Osteocyte (in vitro differentiated cells): ENCODE results near the gene MYMK. TPM values are rescaled to one million over a fixed set of nuclear protein-coding genes. Genes with fewer than 3 reads are reported as not detected.

Source experiments
- DNase-seq: peaks from one replicate; pipeline ENCODE4 v3.0.0; 2021; ENCODE audit warnings: mixed read lengths; ENCODE audit not compliant: unreplicated experiment; ENCODE audit errors: extremely low spot score
- H3K27ac Mint-ChIP-seq: one replicate; pipeline ENCODE4 v1.8.0; 2021; ENCODE audit warnings: mild to moderate bottlenecking, mixed read lengths; ENCODE audit not compliant: unreplicated experiment
- H3K27me3 Mint-ChIP-seq: one replicate; pipeline ENCODE4 v1.8.0; 2021; ENCODE audit warnings: mixed read lengths; ENCODE audit not compliant: unreplicated experiment
- H3K36me3 Mint-ChIP-seq: one replicate; pipeline ENCODE4 v1.8.0; 2021; ENCODE audit warnings: mixed read lengths; ENCODE audit not compliant: unreplicated experiment
- H3K4me1 Mint-ChIP-seq: one replicate; pipeline ENCODE4 v1.8.0; 2021; ENCODE audit warnings: mixed read lengths; ENCODE audit not compliant: unreplicated experiment
- H3K4me3 Mint-ChIP-seq: one replicate; pipeline ENCODE4 v1.8.0; 2021; ENCODE audit warnings: mild to moderate bottlenecking, moderate library complexity, mixed read lengths; ENCODE audit not compliant: unreplicated experiment
- H3K9me3 Mint-ChIP-seq: one replicate; pipeline ENCODE4 v1.8.0; 2021; ENCODE audit warnings: mixed read lengths; ENCODE audit not compliant: unreplicated experiment
- CTCF ChIP-seq: fragments of 200-600 bp; sonication (generic); IDR thresholded peaks from 2 replicates; pipeline ENCODE4 v1.5.0; 2021; ENCODE audit warnings: antibody characterized with exemption, mild to moderate bottlenecking, moderate library complexity
- total RNA-seq: library from RNA; stranded (reverse); gene quantifications from 2 replicates; pipeline ENCODE4 v1.2.1, GENCODE V29; 2021

Gene MYMK
- total RNA-seq, 1 donor from 2014 or later, result not detected

- Mint-ChIP-seq H3K36me3 (no peaks in the 10 kb centered on the region), H3K4me1 (peaks cover 7% of the 10 kb centered on the region), H3K27ac (no peak overlapping the region), H3K27me3 (peaks cover 24% of the 10 kb centered on the region), H3K4me3 (no peak overlapping the region), H3K9me3 (no peaks in the 10 kb centered on the region)
- no peak for TF ChIP-seq CTCF
- DNase-seq, result no peak
These were observed 10.6 kb upstream of the MYMK start for GRCh38 chr9:133535306-133535877.

GRCh38 chr9:133534346-133535291 is 9.9 kb upstream of the MYMK start, which contains the start of gene ADAMTSL2:
TSS of gene ADAMTSL2 (plus strand) at chr9:133534704. CDS start at chr9:133536713, 2,009 bp downstream.
- Mint-ChIP-seq H3K4me1 (peaks cover 7% of the 10 kb centered on the region), H3K4me3 (no peak within 1 kb of the TSS), H3K27ac (no peak within 1 kb of the TSS)

GRCh38 chr9:133533857-133534256 is 9.1 kb upstream of the MYMK start:
- H3K27me3 Mint-ChIP-seq, result peaks cover 11% of the 10 kb centered on the region
- H3K27ac Mint-ChIP-seq, result no peak overlapping the region
- H3K36me3 Mint-ChIP-seq, result no peaks in the 10 kb centered on the region
- no peak for TF ChIP-seq CTCF
- H3K9me3 Mint-ChIP-seq, result no peaks in the 10 kb centered on the region
- no peak for DNase-seq
- no peak overlapping the region for H3K4me3 Mint-ChIP-seq
- peaks cover 6% of the 10 kb centered on the region for H3K4me1 Mint-ChIP-seq

More at GRCh38 chr9:133534346-133535291, 9.9 kb upstream of the MYMK start, which contains the start of gene ADAMTSL2:
- TF ChIP-seq CTCF, result no peak
- no peak for DNase-seq
- Mint-ChIP-seq H3K36me3 (no peaks in the 10 kb centered on the region), H3K9me3 (no peaks in the 10 kb centered on the region), H3K27me3 (peaks cover 16% of the 10 kb centered on the region)

- Mint-ChIP-seq H3K27ac (no peak overlapping the region), H3K27me3 (peaks cover 9% of the 10 kb centered on the region), H3K36me3 (no peaks in the 10 kb centered on the region), H3K4me3 (no peak overlapping the region), H3K9me3 (no peaks in the 10 kb centered on the region), H3K4me1 (peaks cover 7% of the 10 kb centered on the region)
- TF ChIP-seq CTCF, result peak; percentile 44
- DNase-seq, result no peak
These were observed 8.3 kb upstream of the MYMK start for GRCh38 chr9:133532937-133533668.
